ENCODE measurements around the gene SBNO2.

SBNO2 gene

GRCh38 chr19:1134431-1134830, 39.6 kb downstream of the SBNO2 start:
- no peak overlapping the region for H3K4me3 ChIP-seq (ENCODE audit: low read depth in 1 of 2, low read length in 2 of 2)
- H3K27ac ChIP-seq (ENCODE audit: low read length) = peak overlapping the region; percentile 4; the same call in 1 of the 2 replicates
- TF ChIP-seq EZH2 (IDR thresholded peaks at IDR 0.05; ENCODE audit: borderline replicate concordance, low read depth, low read length, severe bottlenecking) (no peak), CTCF (IDR thresholded peaks at IDR 0.05; ENCODE audit: borderline replicate concordance, extremely low read depth, low read length, poor library complexity, severe bottlenecking) (no peak)
- H3K27me3 ChIP-seq (ENCODE audit: insufficient read depth, low read length, poor library complexity) = no peaks in the 10 kb centered on the region
- DNase-seq (no peak), ATAC-seq (ENCODE audit: insufficient read depth, low read depth) (no peak)
- H3K4me1 ChIP-seq (ENCODE audit: insufficient read depth, low read length) = peaks cover 25% of the 10 kb centered on the region
- H3K79me2 ChIP-seq (ENCODE audit: insufficient read depth, low read length) = peaks cover 24% of the 10 kb centered on the region
- no peak overlapping the region for H3K4me2 ChIP-seq (ENCODE audit: insufficient read depth, low read length)
- no peaks in the 10 kb centered on the region; the same call in 1 of the 2 replicates for H3K36me3 ChIP-seq (ENCODE audit: insufficient read depth, low read length)
- H2AFZ ChIP-seq (ENCODE audit: low read depth, low read length) = no peak overlapping the region
- H4K20me1 ChIP-seq (ENCODE audit: insufficient read depth, low read length) = no peaks in the 10 kb centered on the region; the same call in 1 of the 2 replicates
- H3K9ac ChIP-seq (ENCODE audit: low read depth, low read length) = no peak overlapping the region
- H3K9me3 ChIP-seq (ENCODE audit: insufficient read depth, low read length, severe bottlenecking) = no peaks in the 10 kb centered on the region

GRCh38 chr19:1133471-1133929, 40.6 kb downstream of the SBNO2 start:
- DNase-seq (peak; percentile 55), ATAC-seq (ENCODE audit: insufficient read depth, low read depth) (peak; percentile 25; the same call in 1 of the 3 replicates)
- Histone ChIP-seq H3K27ac (ENCODE audit: low read length) (no peak overlapping the region), H4K20me1 (ENCODE audit: insufficient read depth, low read length) (no peaks in the 10 kb centered on the region; the same call in 1 of the 2 replicates), H3K9me3 (ENCODE audit: insufficient read depth, low read length, severe bottlenecking) (no peaks in the 10 kb centered on the region), H3K36me3 (ENCODE audit: insufficient read depth, low read length) (no peaks in the 10 kb centered on the region; the same call in 1 of the 2 replicates), H3K9ac (ENCODE audit: low read depth, low read length) (no peak overlapping the region), H3K27me3 (ENCODE audit: insufficient read depth, low read length, poor library complexity) (no peaks in the 10 kb centered on the region), H3K4me3 (ENCODE audit: low read depth in 1 of 2, low read length in 2 of 2) (no peak overlapping the region), H3K4me1 (ENCODE audit: insufficient read depth, low read length) (peaks cover 25% of the 10 kb centered on the region), H3K79me2 (ENCODE audit: insufficient read depth, low read length) (peaks cover 28% of the 10 kb centered on the region), H2AFZ (ENCODE audit: low read depth, low read length) (no peak overlapping the region), H3K4me2 (ENCODE audit: insufficient read depth, low read length) (no peak overlapping the region)
- no peak for TF ChIP-seq CTCF (IDR thresholded peaks at IDR 0.05; ENCODE audit: borderline replicate concordance, extremely low read depth, low read length, poor library complexity, severe bottlenecking)
- TF ChIP-seq EZH2 (IDR thresholded peaks at IDR 0.05; ENCODE audit: borderline replicate concordance, low read depth, low read length, severe bottlenecking) = no peak

- peak overlapping the region; percentile 33 to 62; a peak in 3 of 4 replicates for H3K4me3 ChIP-seq (ENCODE audit: low read depth in 1 of 2, low read length in 2 of 2)
- H3K4me1 ChIP-seq (ENCODE audit: insufficient read depth, low read length) = peaks cover 25% of the 10 kb centered on the region
- H3K27ac ChIP-seq (ENCODE audit: low read length) = peak overlapping the region; percentile 80
- peaks cover 28% of the 10 kb centered on the region for H3K79me2 ChIP-seq (ENCODE audit: insufficient read depth, low read length)
- no peaks in the 10 kb centered on the region for H3K9me3 ChIP-seq (ENCODE audit: insufficient read depth, low read length, severe bottlenecking)
- peak overlapping the region; percentile 71 for H3K9ac ChIP-seq (ENCODE audit: low read depth, low read length)
- no peaks in the 10 kb centered on the region; the same call in 1 of the 2 replicates for H4K20me1 ChIP-seq (ENCODE audit: insufficient read depth, low read length)
- ATAC-seq (ENCODE audit: insufficient read depth, low read depth) = no peak
- DNase-seq = no peak
- peak overlapping the region; percentile 82 for H2AFZ ChIP-seq (ENCODE audit: low read depth, low read length)
- peak overlapping the region; percentile 86 for H3K4me2 ChIP-seq (ENCODE audit: insufficient read depth, low read length)
- H3K27me3 ChIP-seq (ENCODE audit: insufficient read depth, low read length, poor library complexity) = no peaks in the 10 kb centered on the region
- H3K36me3 ChIP-seq (ENCODE audit: insufficient read depth, low read length) = peaks cover under 1% of the 10 kb centered on the region
- TF ChIP-seq CTCF (IDR thresholded peaks at IDR 0.05; ENCODE audit: borderline replicate concordance, extremely low read depth, low read length, poor library complexity, severe bottlenecking) = peak; percentile 11
- no peak for TF ChIP-seq EZH2 (IDR thresholded peaks at IDR 0.05; ENCODE audit: borderline replicate concordance, low read depth, low read length, severe bottlenecking)
Measured at GRCh38 chr19:1132552-1133383, 41.3 kb downstream of the SBNO2 start.
